ENCODE results near the gene CTXND2. TPM values are rescaled to one million over a fixed set of nuclear protein-coding genes. Genes with fewer than 3 reads are reported as not detected.

Gene CTXND2
- total and polyA plus RNA-seq, 2 of the 4 experiments (the other 2 are of a cell fraction), result not detected

DNA sequence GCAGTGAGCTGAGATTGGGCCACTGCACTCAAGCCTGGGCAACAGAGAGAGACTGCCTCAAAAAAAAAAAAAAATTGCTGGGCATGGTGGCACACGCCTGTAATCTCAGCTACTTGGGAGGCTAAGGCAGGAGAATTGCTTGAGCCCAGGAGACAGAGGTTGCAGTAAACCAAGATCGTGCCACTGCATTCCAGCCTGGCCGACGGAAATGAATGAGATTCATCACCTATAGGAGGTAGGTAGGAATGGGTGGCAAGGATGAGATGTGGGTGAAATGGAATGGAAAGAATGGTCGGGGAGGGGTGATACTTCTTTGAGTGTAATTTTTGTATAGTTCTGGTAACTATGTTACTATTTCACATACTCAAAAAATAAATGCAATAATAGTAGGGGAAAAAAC lies 15.4 kb downstream of the CTXND2 start:
- CTCF ChIA-PET, result no interaction called here
- no peak overlapping the region for H3K4ac ChIP-seq (ENCODE audit: low read depth, low read length)

More for the DNA sequence above, 15.4 kb downstream of the CTXND2 start:
- Histone ChIP-seq H3K18ac (ENCODE audit: low read depth, low read length) (no peak overlapping the region), H3K4me1 (ENCODE audit: control insufficient read depth, insufficient read depth, low read length) (no peaks in the 10 kb centered on the region), H4K20me1 (ENCODE audit: insufficient read depth, low read length) (no peaks in the 10 kb centered on the region), H4K91ac (ENCODE audit: insufficient read depth, low read depth, low read length) (no peak overlapping the region), H4K5ac (ENCODE audit: low read depth, low read length) (no peak overlapping the region), H3K36me3 (ENCODE audit: control insufficient read depth, insufficient read depth, low read length) (no peaks in the 10 kb centered on the region), H2AFZ (replicated peaks; ENCODE audit: low read length, poor library complexity) (no peak overlapping the region), H3K56ac (ENCODE audit: extremely low read depth, insufficient read depth, low read length) (no peak overlapping the region), H3K14ac (replicated peaks; ENCODE audit: low read depth, low read length) (no peak overlapping the region), H2AK9ac (replicated peaks; ENCODE audit: low read depth, low read length, poor library complexity) (no peak overlapping the region), H2BK120ac (ENCODE audit: low read depth, low read length) (no peak overlapping the region), H3K27ac (ENCODE audit: insufficient read depth, low read length) (no peak overlapping the region), H3K27me3 (ENCODE audit: control insufficient read depth, insufficient read depth, low read length) (peaks cover 3% of the 10 kb centered on the region; the same call in 1 of the 2 replicates), H3K9me1 (ENCODE audit: insufficient read depth, low read length) (no peaks in the 10 kb centered on the region), H2BK5ac (ENCODE audit: low read depth, low read length, poor library complexity, severe bottlenecking) (no peak overlapping the region), H3K4me2 (ENCODE audit: low read depth, low read length) (no peak overlapping the region), H3K4me3 (ENCODE audit: insufficient read depth, low read depth, low read length) (no peak overlapping the region), H4K8ac (ENCODE audit: low read depth in 2 of 2, low read length in 2 of 2) (no peak overlapping the region), H3K9me3 (ENCODE audit: control insufficient read depth, insufficient read depth, low read length) (no peaks in the 10 kb centered on the region), H3K23ac (ENCODE audit: low read depth, low read length) (no peak overlapping the region), H2AK5ac (ENCODE audit: low read depth, low read length) (no peak overlapping the region), H2BK20ac (ENCODE audit: low read depth, low read length) (no peak overlapping the region), H3K79me1 (ENCODE audit: low read depth in 1 of 2, low read length in 2 of 2) (no peaks in the 10 kb centered on the region), H3K9ac (ENCODE audit: low read depth, low read length) (no peak overlapping the region), H2BK15ac (ENCODE audit: low read depth, low read length) (no peak overlapping the region)
- dilution Hi-C loops (cut with HindIII; ENCODE audit: low sequenced_read_pairs, unreplicated experiment), result no loop called here
- ATAC-seq (ENCODE audit: low read depth), result no peak
- intact Hi-C loops (cut with micrococcal nuclease), result no loop called here
- 86 to 100% methylated on average over 1 of the region's 5 CpGs for WGBS, 2 experiments (ENCODE audit: extremely low coverage in 2 of 2, insufficient read length in 1 of 2)
- TF ChIP-seq CEBPB (IDR thresholded peaks at IDR 0.05; ENCODE audit: low read depth, low read length) (no peak), CHD1 (IDR thresholded peaks at IDR 0.05; ENCODE audit: low read depth, low read length) (no peak), RFX5 (IDR thresholded peaks at IDR 0.05; ENCODE audit: low read depth, low read length) (no peak), RCOR1 (IDR thresholded peaks at IDR 0.05; ENCODE audit: insufficient replicate concordance, low read length) (no peak), POLR2A (IDR thresholded peaks at IDR 0.05; ENCODE audit: low read depth, low read length) (no peak), FOS (IDR thresholded peaks at IDR 0.05; ENCODE audit: low read depth, low read length) (no peak), USF2 (IDR thresholded peaks at IDR 0.05; ENCODE audit: low read depth, low read length) (no peak), MXI1 (IDR thresholded peaks at IDR 0.05; ENCODE audit: borderline replicate concordance, low read depth, low read length) (no peak), RAD21 (IDR thresholded peaks at IDR 0.05; ENCODE audit: low read length) (no peak)
- TF ChIP-seq, protein P1, sequence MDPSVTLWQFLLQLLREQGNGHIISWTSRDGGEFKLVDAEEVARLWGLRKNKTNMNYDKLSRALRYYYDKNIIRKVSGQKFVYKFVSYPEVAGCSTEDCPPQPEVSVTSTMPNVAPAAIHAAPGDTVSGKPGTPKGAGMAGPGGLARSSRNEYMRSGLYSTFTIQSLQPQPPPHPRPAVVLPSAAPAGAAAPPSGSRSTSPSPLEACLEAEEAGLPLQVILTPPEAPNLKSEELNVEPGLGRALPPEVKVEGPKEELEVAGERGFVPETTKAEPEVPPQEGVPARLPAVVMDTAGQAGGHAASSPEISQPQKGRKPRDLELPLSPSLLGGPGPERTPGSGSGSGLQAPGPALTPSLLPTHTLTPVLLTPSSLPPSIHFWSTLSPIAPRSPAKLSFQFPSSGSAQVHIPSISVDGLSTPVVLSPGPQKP (IDR thresholded peaks at IDR 0.05; ENCODE audit: borderline replicate concordance, low read depth, low read length), result no peak
- TF ChIP-seq, protein P2, sequence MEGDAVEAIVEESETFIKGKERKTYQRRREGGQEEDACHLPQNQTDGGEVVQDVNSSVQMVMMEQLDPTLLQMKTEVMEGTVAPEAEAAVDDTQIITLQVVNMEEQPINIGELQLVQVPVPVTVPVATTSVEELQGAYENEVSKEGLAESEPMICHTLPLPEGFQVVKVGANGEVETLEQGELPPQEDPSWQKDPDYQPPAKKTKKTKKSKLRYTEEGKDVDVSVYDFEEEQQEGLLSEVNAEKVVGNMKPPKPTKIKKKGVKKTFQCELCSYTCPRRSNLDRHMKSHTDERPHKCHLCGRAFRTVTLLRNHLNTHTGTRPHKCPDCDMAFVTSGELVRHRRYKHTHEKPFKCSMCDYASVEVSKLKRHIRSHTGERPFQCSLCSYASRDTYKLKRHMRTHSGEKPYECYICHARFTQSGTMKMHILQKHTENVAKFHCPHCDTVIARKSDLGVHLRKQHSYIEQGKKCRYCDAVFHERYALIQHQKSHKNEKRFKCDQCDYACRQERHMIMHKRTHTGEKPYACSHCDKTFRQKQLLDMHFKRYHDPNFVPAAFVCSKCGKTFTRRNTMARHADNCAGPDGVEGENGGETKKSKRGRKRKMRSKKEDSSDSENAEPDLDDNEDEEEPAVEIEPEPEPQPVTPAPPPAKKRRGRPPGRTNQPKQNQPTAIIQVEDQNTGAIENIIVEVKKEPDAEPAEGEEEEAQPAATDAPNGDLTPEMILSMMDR (conservative IDR thresholded peaks at IDR 0.05; ENCODE audit: low read depth, low read length), result no peak
- BruUV-seq (replicated peaks), result no TSS peak
- no peak for DNase-seq
- POLR2A ChIA-PET (ENCODE audit: unreplicated experiment), result no interaction called here
- in situ Hi-C loops (cut with MboI; ENCODE audit: low sequenced_read_pairs), result no loop called here
